Activated B cell treated with CpG ODN at 0.5 μM for 24 hours (primary cell): ENCODE results near the gene SPTBN5. TPM values are rescaled to one million over a fixed set of nuclear protein-coding genes. Genes with fewer than 3 reads are reported as not detected.

Source experiments
- ATAC-seq: fragments of 200-7000 bp; cut with Tn5 transposase; one replicate; pipeline ENCODE4 v1.10.0; 2021; ENCODE audit warnings: low read depth, mild to moderate bottlenecking, moderate library complexity
- CTCF ChIA-PET: fragments of 350-600 bp; sonication (Branson Sonifier 250); formaldehyde crosslinking; loops from one replicate; lab custom pipeline; 2021; ENCODE audit warnings: antibody characterized with exemption; lab: Charles Lee
- POLR2A ChIA-PET: fragments of 350-600 bp; sonication (Branson Sonifier 250); formaldehyde crosslinking; loops from one replicate; lab custom pipeline; 2021; ENCODE audit warnings: antibody characterized with exemption; lab: Charles Lee
- DNase-seq: peaks from one replicate; pipeline ENCODE4 v3.0.0; 2022
- H3K27ac Mint-ChIP-seq: one replicate; pipeline ENCODE4 v1.8.0; 2020; ENCODE audit warnings: mixed read lengths
- H3K27me3 Mint-ChIP-seq: one replicate; pipeline ENCODE4 v1.8.0; 2021; ENCODE audit warnings: mixed read lengths
- H3K36me3 Mint-ChIP-seq: one replicate; pipeline ENCODE4 v1.8.0; 2021; ENCODE audit warnings: low read depth, mixed read lengths
- H3K4me1 Mint-ChIP-seq: one replicate; pipeline ENCODE4 v1.8.0; 2021; ENCODE audit warnings: mixed read lengths
- H3K4me3 Mint-ChIP-seq: one replicate; pipeline ENCODE4 v1.8.0; 2020; ENCODE audit warnings: mild to moderate bottlenecking, mixed read lengths
- H3K9me3 Mint-ChIP-seq: one replicate; pipeline ENCODE4 v1.8.0; 2020; ENCODE audit warnings: mixed read lengths
- intact Hi-C: fragments of 100-400 bp; cut with micrococcal nuclease; formaldehyde crosslinking; loops from one replicate; pipeline ENCODE4 v1.15.1; 2024
- total RNA-seq: library from RNA; stranded (reverse); gene quantifications from 2 replicates; pipeline ENCODE4 v1.2.3, GENCODE V29; 2022
- TF ChIP-seq, protein P1 (sequence below): fragments of 200-600 bp; IDR thresholded peaks from one replicate; pipeline ENCODE4 v1.8.0; 2022; ENCODE audit warnings: antibody characterized with exemption, mild to moderate bottlenecking

Gene SPTBN5
- total RNA-seq, 1 donor from 2014 or later, result 1.1 TPM

DNA sequence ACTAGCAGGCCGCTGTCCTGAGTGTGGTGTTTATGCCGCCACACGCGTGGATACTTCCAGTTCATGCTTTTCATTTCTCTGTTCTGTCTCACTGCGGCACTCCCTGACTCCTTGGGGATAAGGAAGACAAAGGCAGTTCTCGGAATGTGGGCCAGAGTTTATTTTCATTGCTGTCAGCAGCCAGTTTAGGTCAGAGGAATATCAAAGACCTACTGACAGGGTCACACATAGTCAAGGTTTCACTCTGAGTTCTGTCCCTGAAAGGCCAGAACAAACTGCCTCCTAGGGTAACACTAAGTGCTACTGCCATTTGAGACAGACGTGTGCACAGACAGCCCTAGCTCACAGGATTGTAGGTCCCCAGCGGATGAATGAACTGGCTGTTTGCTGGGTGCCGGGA, 27.3 kb upstream of the SPTBN5 start:
- CTCF ChIA-PET, result interaction anchor here (1.0 kb wide), 1 partner anchor 47 kb away, joined by 3 read pairs; no protein-coding TSS in a partner anchor
- no peak for DNase-seq

DNA sequence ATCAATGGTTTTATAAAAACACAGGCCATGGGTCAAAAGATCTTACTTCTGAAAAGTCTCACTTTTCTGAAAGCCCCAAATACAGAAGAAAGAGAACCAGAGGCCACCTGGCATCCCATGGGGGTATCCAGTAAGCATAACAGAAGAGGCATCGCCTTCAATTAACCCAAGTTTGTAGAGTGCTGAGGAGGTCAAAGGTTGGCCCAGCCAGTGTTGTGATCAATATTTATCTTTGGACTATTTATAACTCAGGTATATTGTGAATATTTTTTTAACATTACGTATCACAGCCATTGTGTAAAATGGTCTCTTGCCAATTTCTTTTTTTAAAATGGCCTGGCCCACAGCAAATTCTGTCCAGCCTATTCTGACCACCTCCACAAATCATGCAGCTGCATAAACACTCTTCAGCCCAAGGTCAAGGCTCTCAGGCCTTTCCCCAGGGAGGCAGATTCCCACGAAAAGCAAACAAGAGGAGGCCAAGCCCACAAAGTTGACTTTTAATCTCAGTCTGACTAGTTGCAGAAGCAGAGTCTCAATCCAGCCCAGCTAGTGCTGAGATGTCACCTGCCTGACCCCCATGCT, 26.2 kb upstream of the SPTBN5 start:
- intact Hi-C loops, result no loop called here
- ATAC-seq (no peak), DNase-seq (no peak)
- TF ChIP-seq, protein P1, sequence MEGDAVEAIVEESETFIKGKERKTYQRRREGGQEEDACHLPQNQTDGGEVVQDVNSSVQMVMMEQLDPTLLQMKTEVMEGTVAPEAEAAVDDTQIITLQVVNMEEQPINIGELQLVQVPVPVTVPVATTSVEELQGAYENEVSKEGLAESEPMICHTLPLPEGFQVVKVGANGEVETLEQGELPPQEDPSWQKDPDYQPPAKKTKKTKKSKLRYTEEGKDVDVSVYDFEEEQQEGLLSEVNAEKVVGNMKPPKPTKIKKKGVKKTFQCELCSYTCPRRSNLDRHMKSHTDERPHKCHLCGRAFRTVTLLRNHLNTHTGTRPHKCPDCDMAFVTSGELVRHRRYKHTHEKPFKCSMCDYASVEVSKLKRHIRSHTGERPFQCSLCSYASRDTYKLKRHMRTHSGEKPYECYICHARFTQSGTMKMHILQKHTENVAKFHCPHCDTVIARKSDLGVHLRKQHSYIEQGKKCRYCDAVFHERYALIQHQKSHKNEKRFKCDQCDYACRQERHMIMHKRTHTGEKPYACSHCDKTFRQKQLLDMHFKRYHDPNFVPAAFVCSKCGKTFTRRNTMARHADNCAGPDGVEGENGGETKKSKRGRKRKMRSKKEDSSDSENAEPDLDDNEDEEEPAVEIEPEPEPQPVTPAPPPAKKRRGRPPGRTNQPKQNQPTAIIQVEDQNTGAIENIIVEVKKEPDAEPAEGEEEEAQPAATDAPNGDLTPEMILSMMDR, result no peak
- H3K27me3 Mint-ChIP-seq, result no peaks in the 10 kb centered on the region
- H3K36me3 Mint-ChIP-seq, result peaks cover 71% of the 10 kb centered on the region
- ChIA-PET POLR2A (no interaction called here), CTCF (no interaction called here)
- peaks cover 7% of the 10 kb centered on the region for H3K9me3 Mint-ChIP-seq
- H3K4me3 Mint-ChIP-seq, result no peak overlapping the region
- H3K4me1 Mint-ChIP-seq, result peaks cover 59% of the 10 kb centered on the region
- no peak overlapping the region for H3K27ac Mint-ChIP-seq

More for the DNA sequence above, 27.3 kb upstream of the SPTBN5 start:
- no peak for ATAC-seq
- Mint-ChIP-seq H3K36me3 (peaks cover 67% of the 10 kb centered on the region), H3K27ac (peak overlapping the region; percentile 21), H3K4me1 (peaks cover 64% of the 10 kb centered on the region), H3K4me3 (no peak overlapping the region), H3K9me3 (peaks cover 7% of the 10 kb centered on the region), H3K27me3 (no peaks in the 10 kb centered on the region)
- TF ChIP-seq, protein P1, result no peak
- POLR2A ChIA-PET, result no interaction called here
- intact Hi-C loops, result no loop called here

DNA sequence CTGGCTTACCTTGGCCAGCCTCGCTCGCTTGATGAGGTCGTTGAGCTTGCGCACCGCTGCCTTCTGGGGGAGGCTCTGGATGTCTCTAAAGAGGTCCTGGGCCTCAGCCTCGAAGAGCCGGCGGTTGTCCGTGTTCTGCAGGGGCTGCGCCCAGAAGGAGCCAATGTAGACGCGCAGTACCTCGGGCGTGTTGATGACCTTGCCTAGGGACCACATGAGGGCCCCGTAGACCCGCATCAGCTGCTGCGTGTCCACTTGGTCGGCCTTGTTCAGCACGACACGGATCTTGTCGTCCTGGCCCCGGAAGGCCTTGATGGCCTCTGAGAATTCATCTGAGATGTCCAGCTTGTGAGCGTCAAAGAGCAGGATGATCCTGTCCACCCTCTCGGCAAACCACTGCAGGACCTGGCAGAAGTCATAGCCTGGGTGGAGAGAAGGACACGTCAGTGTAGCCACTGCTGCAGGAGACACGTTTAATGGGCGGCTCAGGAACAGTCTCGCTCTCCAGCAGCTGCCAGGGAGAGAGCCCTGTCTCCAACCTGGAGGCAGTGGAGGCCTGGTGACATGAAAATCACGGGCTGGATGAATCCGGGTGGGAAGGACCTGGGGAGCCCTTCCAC, 25.5 kb upstream of the SPTBN5 start:
- ATAC-seq (no peak), DNase-seq (no peak)
- Mint-ChIP-seq H3K27ac (no peak overlapping the region), H3K4me3 (no peak overlapping the region), H3K4me1 (peaks cover 55% of the 10 kb centered on the region), H3K9me3 (peaks cover 7% of the 10 kb centered on the region), H3K36me3 (peaks cover 72% of the 10 kb centered on the region), H3K27me3 (no peaks in the 10 kb centered on the region)
- TF ChIP-seq, protein P1, result no peak
- CTCF ChIA-PET, result no interaction called here
- POLR2A ChIA-PET, result no interaction called here
- intact Hi-C loops, result no loop called here

DNA sequence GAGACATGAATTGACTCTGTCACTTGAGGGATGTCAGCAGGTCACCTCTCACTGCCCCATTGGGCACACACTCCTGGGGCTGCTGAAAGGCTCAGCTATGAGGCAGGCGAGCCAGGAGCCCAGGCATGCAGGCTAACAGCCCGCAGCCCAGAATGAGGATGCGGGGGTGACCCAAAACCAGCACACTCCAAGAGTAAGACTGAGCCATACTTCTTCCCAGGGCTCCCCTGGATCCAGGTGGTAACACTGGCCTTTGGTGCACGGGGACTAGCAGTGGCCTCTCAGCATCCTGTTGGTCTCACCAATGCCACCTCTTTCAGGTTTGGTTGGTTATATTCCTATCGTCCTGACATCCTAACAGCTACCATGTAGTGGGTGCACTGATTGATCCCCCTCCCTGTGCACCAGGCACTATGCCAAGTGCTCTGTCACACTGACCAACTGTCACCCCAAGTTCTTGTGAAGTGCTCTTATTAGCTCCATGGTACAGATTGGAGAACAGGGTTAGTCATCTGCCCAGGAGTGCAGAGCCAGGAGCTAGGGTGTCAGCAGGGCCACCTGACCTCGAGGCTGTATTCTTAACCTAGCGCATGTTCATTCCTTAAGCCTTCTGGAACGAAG, 24.8 kb upstream of the SPTBN5 start:
- TF ChIP-seq, protein P1, result no peak
- no peak overlapping the region for H3K4me3 Mint-ChIP-seq
- H3K36me3 Mint-ChIP-seq, result peaks cover 73% of the 10 kb centered on the region
- peaks cover 48% of the 10 kb centered on the region for H3K4me1 Mint-ChIP-seq
- H3K27ac Mint-ChIP-seq, result no peak overlapping the region
- ATAC-seq (no peak), DNase-seq (no peak)
- H3K27me3 Mint-ChIP-seq, result no peaks in the 10 kb centered on the region
- peaks cover 7% of the 10 kb centered on the region for H3K9me3 Mint-ChIP-seq
- intact Hi-C loops, result no loop called here
- ChIA-PET CTCF (no interaction called here), POLR2A (interaction anchor here (1.0 kb wide), 1 partner anchor 53 kb away, joined by 3 read pairs; the partner anchor contains the start of gene EHD4)

DNA sequence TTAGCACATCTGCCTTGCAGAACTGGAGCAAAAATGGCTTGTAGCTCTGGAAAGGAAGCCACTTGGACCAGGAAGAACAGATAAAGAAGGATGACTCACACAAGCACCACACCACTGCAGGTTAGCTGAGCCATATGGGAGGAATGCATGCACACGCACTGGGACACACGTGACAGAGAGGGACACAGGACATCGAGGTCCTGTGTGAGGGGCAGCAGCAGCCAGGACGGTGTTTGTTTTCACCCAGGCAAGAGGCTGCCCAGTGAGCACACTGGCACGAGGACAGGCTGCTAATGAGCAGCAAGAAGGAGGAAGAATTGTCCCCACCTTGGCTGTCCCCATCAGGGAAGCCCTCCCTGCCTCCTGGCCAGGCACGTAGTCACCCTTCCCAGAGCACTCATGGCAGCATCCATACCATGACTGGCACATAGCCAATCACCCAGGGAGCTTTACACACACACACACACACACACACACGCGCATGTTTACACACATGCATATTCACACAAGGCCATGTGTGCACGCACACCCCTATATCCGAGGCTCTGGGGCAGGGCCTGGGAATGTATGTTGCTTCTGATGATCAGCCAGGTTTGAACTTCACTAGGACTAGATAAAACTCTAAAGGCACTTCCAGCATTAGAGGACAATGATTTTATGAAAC, 24.0 kb upstream of the SPTBN5 start:
- POLR2A ChIA-PET, result interaction anchor here (1.0 kb wide), 1 partner anchor 54 kb away, joined by 3 read pairs; the partner anchor contains the start of gene EHD4
- Mint-ChIP-seq H3K9me3 (peaks cover 7% of the 10 kb centered on the region), H3K27me3 (no peaks in the 10 kb centered on the region), H3K4me3 (no peak overlapping the region), H3K27ac (no peak overlapping the region), H3K4me1 (peaks cover 41% of the 10 kb centered on the region), H3K36me3 (peaks cover 72% of the 10 kb centered on the region)
- DNase-seq (no peak), ATAC-seq (no peak)
- CTCF ChIA-PET, result no interaction called here
- intact Hi-C loops, result no loop called here
- TF ChIP-seq, protein P1, result no peak
